DMS 273 treated with DMSO at 0.1 percent for 48 hours (cell line): ENCODE measurements around the gene RFPL1.
"Not testable (repeated sequence)": the region's sequence is repeated elsewhere in the genome, so short reads cannot be mapped to it uniquely, and the experiment has no call there.

Source experiments
- DNase-seq: peaks from one replicate; lab custom pipeline; 2025; lab: John Stamatoyannopoulos, UW

Gene RFPL1

GRCh38 chr22:29438283-29438682, at the start of gene RFPL1:
TSS of gene RFPL1 (plus strand) at chr22:29438583.
- DNase-seq, result not testable (repeated sequence)

DNA sequence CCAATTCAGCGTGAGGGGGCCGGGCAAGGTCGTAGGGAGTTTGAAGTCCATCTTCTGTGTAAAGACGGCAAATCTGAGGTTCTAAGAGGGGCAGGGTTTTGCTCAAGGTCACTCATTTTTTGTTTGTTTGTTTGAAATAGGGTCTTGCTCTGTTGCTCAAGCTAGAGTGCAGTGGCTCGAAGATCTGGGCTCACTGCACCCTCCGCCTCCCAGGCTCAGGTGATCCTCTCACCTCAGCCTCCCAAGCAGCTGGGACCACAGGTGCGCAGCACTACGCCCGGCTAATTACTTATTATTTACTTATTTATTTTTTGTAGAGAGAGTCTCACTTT, 49.7 kb upstream of the RFPL1 start:
- no peak for DNase-seq

- DNase-seq, result no peak
Observed at GRCh38 chr22:29390270-29390669, 48.1 kb upstream of the RFPL1 start.

GRCh38 chr22:29391546-29391945, 46.8 kb upstream of the RFPL1 start:
- no peak for DNase-seq

DNA sequence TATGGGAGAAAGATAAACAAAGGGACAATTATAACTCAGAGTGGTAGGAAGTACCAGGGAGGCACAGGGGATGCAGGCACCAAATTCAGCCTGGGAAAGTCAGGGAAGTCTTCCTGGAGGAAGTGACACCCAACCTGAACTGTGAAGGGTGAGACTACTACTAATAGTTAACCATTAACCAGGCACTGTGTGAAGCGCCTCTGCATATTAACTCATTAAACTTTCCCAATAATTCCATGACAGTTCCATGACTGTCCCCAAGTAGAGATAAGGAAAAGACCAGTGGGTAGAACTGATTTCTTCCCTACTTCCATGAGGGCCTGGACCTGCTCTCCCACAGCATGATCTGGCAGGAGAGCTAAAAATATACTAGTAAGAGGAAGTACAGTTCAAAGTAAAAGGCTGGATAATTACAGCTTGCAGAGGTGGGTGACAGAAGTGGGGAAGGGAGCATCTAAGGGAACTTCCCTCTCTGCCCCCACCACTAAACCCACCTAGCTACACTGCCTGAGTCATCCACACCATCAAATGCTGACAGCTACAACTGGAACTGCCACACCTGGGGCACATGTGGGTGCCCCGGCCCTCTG, 45.3 kb upstream of the RFPL1 start:
- no peak for DNase-seq

DNA sequence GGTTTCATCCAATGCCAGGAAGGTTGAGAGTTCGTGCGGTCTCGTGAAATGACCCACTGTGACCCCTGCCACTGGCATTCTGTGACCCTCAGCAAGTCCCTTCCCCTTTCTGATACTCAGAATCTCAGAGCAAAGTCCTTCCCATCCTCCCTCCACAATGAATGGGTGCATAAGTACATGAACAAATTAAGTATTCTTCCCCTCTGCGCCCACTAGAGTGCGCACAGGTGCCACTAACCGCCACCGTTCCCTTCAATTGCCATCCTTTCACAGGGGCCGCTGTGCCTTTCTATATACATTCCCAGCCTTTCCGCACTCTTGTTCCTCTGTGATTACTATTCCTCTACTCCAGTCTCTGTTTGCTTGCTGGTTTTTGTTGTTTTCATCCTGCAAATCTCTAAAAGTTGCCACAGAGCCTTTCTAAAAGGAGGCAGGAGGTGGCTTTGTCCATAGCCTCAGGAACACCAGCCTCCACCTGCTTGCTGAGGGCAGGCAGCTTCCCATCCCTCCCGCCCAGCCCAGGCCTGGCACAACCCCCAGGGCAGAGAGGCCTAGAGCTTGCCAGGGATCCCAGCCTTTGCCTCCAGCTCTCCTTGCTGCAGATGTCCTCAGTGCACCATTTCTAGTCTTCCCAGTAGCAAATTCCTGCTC, 43.3 kb upstream of the RFPL1 start:
- peak; percentile 18 for DNase-seq

- DNase-seq, result no peak
Observed at GRCh38 chr22:29396126-29396525, 42.3 kb upstream of the RFPL1 start.

DNA sequence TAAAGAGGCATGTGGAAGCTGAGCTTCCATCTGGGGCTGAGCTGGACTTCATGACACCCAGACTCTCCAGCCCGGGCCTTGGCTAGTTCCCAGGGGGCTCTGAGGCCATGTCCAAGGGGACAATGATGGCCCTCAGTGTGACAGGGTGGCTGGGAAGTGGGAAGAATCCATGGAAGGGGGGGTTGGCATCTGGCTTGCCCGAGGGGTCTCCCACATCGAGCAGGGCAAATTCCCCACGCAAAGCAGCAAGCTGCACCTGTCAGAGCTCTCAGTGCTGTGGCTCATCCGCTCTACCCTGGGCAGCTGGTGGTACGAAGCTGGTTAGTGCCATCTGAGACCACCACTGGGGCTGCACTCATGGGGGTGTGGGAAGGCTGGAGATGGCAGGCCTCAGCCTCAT, 40.6 kb upstream of the RFPL1 start:
- no peak for DNase-seq

DNA sequence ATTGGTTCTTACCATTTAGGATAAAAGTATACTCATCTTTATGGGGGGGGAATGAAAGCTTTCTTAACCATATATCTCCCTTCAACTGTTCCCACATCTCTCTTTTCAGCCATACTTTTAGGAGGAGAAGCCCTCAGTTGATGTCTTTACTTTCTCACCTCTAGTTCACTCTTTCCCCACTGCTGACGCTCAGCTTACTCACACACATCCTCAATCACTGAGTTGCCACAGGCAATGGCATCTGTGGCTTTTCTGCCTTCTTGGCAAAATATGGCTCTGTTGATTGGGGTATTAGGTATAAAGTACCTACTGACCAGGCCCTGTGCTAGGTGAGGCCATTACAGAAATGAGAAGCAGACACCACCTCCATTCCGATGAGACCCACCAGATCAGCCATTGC, 37.8 kb upstream of the RFPL1 start:
- no peak for DNase-seq

GRCh38 chr22:29401538-29401937, 36.8 kb upstream of the RFPL1 start:
- not testable (repeated sequence) for DNase-seq

- DNase-seq, result no peak
Observed at GRCh38 chr22:29408940-29409339, 29.4 kb upstream of the RFPL1 start.

DNA sequence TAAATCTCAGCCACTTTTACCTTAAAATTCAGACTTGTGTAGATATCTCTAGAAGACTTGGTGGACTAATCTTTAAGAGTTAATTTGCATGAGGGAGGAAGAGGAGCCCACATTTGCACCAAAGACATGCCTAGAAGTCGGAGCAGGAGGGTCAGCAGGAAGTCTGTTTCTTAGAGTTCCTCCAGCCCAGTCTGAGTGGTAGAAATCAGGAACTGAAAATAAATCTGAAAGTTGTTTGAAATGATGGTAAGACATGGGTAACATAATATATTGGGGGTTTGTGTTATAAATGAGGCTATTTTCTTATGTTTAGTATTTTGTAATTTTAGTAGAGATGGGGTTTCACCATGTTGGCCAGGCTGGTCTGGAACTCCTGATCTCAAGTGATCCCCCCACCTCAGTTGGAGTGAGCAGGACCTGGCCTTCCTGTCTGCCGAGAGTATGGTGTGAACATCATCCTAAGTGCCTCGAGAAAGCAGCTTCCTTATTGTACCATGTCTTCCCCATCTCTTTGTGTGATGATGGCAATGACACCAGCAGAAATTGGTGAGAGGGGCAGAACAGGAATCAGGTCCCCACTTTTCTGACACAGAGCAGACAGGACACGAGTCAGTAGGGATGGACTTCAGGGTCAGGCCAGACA, 26.7 kb upstream of the RFPL1 start:
- DNase-seq, result not testable (repeated sequence)

GRCh38 chr22:29412772-29413171, 25.6 kb upstream of the RFPL1 start:
- not testable (repeated sequence) for DNase-seq

- not testable (repeated sequence) for DNase-seq
Observed at GRCh38 chr22:29414951-29415591, 23.3 kb upstream of the RFPL1 start.

GRCh38 chr22:29418704-29419103, 19.7 kb upstream of the RFPL1 start:
- DNase-seq, result not testable (repeated sequence)

- no peak for DNase-seq
Observed at GRCh38 chr22:29426476-29426875, 11.9 kb upstream of the RFPL1 start.

- no peak for DNase-seq
Observed at GRCh38 chr22:29427176-29427760, 11.1 kb upstream of the RFPL1 start.

- DNase-seq, result no peak
Observed at GRCh38 chr22:29431986-29432385, 6.4 kb upstream of the RFPL1 start.

DNA sequence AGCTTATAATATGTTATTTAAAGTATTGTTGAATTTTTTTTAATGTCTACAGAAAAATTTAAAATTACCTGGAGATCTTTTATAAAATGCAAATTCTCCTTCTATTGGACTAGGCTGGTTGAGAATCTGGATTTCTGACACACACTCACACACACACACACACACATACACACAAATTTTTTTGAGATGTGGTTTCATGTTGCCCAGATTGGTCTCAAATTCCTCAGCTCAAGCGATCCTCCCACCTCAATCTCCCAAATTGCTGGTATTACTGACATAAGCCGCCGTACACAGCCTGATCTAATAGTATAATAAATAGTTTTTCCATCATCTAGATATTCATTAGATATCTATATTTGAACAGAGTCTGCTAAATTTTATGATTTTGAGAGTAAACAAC, 4.5 kb upstream of the RFPL1 start:
- no peak for DNase-seq

GRCh38 chr22:29434288-29434687, 4.1 kb upstream of the RFPL1 start:
- no peak for DNase-seq

DNA sequence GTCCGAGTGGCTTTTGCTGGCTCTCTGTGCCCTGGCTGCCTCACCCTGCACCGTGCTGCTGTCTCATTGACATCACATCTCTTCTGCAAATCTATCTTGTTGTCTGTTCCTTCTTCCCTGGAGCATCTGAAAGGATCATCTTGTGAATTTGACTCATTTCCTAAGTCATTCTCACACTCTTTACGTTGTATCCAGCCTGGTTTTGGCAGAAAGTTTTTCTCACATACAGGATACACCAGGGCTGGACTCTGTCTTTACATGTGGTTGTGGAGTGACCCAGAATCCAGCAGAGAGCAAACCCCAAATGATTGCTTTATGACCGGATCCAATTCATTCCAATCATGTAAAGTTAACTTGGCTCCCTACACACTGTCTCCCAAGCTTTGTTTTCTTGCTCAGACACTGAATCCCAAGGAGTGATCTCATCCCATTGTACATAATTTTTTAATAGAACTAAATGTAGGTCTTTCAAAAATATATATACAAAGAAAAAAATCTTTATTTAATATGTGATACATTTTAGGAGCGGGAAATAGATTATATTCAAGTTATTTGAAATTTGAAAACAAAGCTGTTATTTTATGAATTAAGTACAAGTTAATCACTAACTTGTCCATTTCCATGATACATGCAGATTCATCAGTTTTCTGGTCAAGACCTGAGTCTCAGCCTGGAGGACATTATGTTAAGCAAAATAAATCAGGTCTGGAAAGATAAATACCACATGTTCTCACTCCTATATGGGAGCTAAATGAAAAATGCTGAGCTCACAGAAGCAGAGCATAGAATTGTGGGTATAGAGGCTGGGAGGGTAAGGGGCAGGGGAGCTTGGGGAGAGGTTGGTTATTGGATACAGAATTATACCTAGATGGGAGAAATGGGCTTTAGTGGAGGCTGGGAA, 2.9 kb upstream of the RFPL1 start:
- DNase-seq, result no peak

DNA sequence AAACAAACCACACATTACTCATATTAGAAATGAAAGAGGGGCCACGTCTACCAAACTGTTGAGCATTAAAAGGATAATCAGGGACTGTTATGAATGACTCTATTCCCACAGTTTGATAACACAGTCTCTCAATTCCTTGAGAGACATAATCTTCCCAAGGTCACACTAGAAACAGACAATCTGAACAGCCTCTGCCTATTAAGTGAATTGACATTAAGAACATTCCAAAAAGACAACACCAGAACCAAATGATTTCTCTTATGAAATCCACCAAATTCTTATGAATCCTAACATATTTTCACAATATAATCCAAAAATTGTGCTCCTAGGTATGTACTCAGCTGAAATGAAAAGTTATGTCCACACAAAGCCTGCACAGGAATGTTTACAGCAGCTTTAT, 4.6 kb downstream of the RFPL1 start:
- DNase-seq, result no peak
